GM20000 (cell line): ENCODE data around the gene KCNK13.

ENCODE experiments used
- DNase-seq: peaks from one replicate; pipeline ENCODE4 v3.0.0; 2012; ENCODE audit warnings: low spot score
- CTCF ChIP-seq: IDR thresholded peaks from 2 replicates; pipeline ENCODE4 v1.5.1; 2012; ENCODE audit warnings: mild to moderate bottlenecking, control low read depth; ENCODE audit errors: extremely low read depth, missing control alignments

Gene KCNK13

GRCh38 chr14:90136904-90137303, 75.1 kb downstream of the KCNK13 start:
- no peak for TF ChIP-seq CTCF
- DNase-seq: no peak

GRCh38 chr14:90137807-90138206, 76.0 kb downstream of the KCNK13 start:
- DNase-seq: no peak
- no peak for TF ChIP-seq CTCF

- TF ChIP-seq CTCF: no peak
- DNase-seq: no peak
Observed at GRCh38 chr14:90139199-90139598, 77.4 kb downstream of the KCNK13 start.

- TF ChIP-seq CTCF: no peak
- no peak for DNase-seq
Observed at GRCh38 chr14:90140298-90140955, 78.6 kb downstream of the KCNK13 start.

GRCh38 chr14:90140956-90141316, 79.1 kb downstream of the KCNK13 start:
- DNase-seq: no peak
- no peak for TF ChIP-seq CTCF

- DNase-seq: no peak
- TF ChIP-seq CTCF: no peak
Observed at GRCh38 chr14:90153429-90153828, 91.6 kb downstream of the KCNK13 start.

DNA sequence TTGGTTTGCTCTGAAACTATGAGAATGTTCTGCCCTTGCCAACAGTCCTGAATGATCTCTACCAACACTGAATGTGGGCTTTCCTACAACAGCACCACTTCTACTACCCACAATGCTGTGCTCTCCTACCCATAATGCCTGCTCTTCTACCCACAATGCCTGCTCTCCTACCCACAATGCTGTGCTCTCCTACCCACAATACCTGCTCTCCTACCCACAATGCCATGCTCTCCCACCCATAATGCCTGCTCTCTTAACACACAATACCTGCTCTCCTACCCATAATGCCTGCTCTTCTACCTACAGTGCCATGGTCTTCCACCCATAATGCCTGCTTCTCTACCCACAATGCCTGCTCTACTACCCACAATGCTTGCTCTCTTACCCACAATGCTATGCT, 92.3 kb downstream of the KCNK13 start:
- no peak for DNase-seq
- TF ChIP-seq CTCF: no peak
